GM23338 (cell line): ENCODE results near the gene RRAS2. TPM values are rescaled to one million over a fixed set of nuclear protein-coding genes. Genes with fewer than 3 reads are reported as not detected.

ENCODE experiments used
- ATAC-seq: fragments of 200-7000 bp; cut with Tn5 transposase; 3 replicates; pipeline ENCODE4 v1.9.1; 2020
- DNase-seq: peaks from one replicate; pipeline ENCODE4 v3.0.0-alpha.2; 2015; ENCODE audit warnings: low spot score
- H2AFZ ChIP-seq: fragments of 200-600 bp; sonication (generic); 2 replicates; pipeline ENCODE4 v1.8.0; 2016; ENCODE audit warnings: antibody characterized with exemption, mild to moderate bottlenecking, moderate library complexity
- H3F3A ChIP-seq: fragments of 200-600 bp; sonication (generic); replicated peaks from 2 replicates; pipeline ENCODE4 v1.8.0; 2017; ENCODE audit warnings: antibody characterized with exemption, mixed run types, low read depth
- H3K27ac ChIP-seq: fragments of 200-600 bp; sonication (generic); 2 replicates; pipeline ENCODE4 v1.6.1; 2016; ENCODE audit warnings: low read depth
- H3K27me3 ChIP-seq: fragments of 200-600 bp; sonication (generic); 2 replicates; pipeline ENCODE4 v1.8.0; 2016; ENCODE audit warnings: mild to moderate bottlenecking, mixed run types, moderate library complexity; ENCODE audit not compliant: insufficient read depth
- H3K36me3 ChIP-seq: fragments of 200-600 bp; sonication (generic); 2 replicates; pipeline ENCODE4 v1.8.0; 2016; ENCODE audit warnings: mild to moderate bottlenecking; ENCODE audit not compliant: insufficient read depth
- H3K4me1 ChIP-seq: fragments of 200-600 bp; sonication (generic); 2 replicates; pipeline ENCODE4 v1.8.0; 2016; ENCODE audit warnings: mild to moderate bottlenecking, moderate library complexity; ENCODE audit not compliant: insufficient read depth
- H3K4me2 ChIP-seq: fragments of 200-600 bp; sonication (generic); 2 replicates; pipeline ENCODE4 v1.7.1; 2017; ENCODE audit warnings: mixed run types
- H3K4me3 ChIP-seq: fragments of 200-600 bp; sonication (generic); 2 replicates; pipeline ENCODE4 v1.6.1; 2016; ENCODE audit warnings: mixed run types
- H3K79me2 ChIP-seq: fragments of 200-600 bp; sonication (generic); replicated peaks from 2 replicates; pipeline ENCODE4 v1.8.0; 2017; ENCODE audit warnings: mild to moderate bottlenecking; ENCODE audit not compliant: insufficient read depth
- H3K9me2 ChIP-seq: fragments of 200-600 bp; sonication (generic); 2 replicates; pipeline ENCODE4 v1.8.0; 2017; ENCODE audit not compliant: insufficient read depth
- H4K20me1 ChIP-seq: fragments of 200-600 bp; sonication (generic); replicated peaks from 2 replicates; pipeline ENCODE4 v1.8.0; 2017; ENCODE audit warnings: mild to moderate bottlenecking; ENCODE audit not compliant: insufficient read depth
- H3K27ac Mint-ChIP-seq: 2 replicates; pipeline ENCODE4 v1.8.0; 2020; ENCODE audit warnings: inconsistent platforms, mild to moderate bottlenecking, moderate library complexity, mixed read lengths
- H3K27me3 Mint-ChIP-seq: 3 replicates; pipeline ENCODE4 v1.8.0; 2022; ENCODE audit warnings: low read depth, mild to moderate bottlenecking, moderate library complexity, mixed read lengths, inconsistent platforms; ENCODE audit not compliant: insufficient read depth, poor library complexity
- H3K36me3 Mint-ChIP-seq: 3 replicates; pipeline ENCODE4 v1.8.0; 2021; ENCODE audit warnings: low read depth, mild to moderate bottlenecking, inconsistent platforms, moderate library complexity, mixed read lengths
- H3K4me1 Mint-ChIP-seq: 3 replicates; pipeline ENCODE4 v1.8.0; 2020; ENCODE audit warnings: mild to moderate bottlenecking, inconsistent platforms, mixed read lengths
- H3K4me3 Mint-ChIP-seq: 3 replicates; pipeline ENCODE4 v1.8.0; 2021; ENCODE audit warnings: moderate library complexity, mild to moderate bottlenecking, inconsistent platforms, mixed read lengths
- H3K9me3 Mint-ChIP-seq: 3 replicates; pipeline ENCODE4 v1.8.0; 2020; ENCODE audit warnings: moderate library complexity, mild to moderate bottlenecking, inconsistent platforms, mixed read lengths
- CREB1 ChIP-seq: fragments of 250-450 bp; sonication (Bioruptor Pico); IDR thresholded peaks from 2 replicates; pipeline ENCODE4 v1.5.0; 2020; ENCODE audit warnings: low read depth, mild to moderate bottlenecking, moderate library complexity
- EZH2 ChIP-seq: fragments of 200-600 bp; sonication (generic); IDR thresholded peaks from one replicate; pipeline ENCODE4 v1.8.0; 2017; ENCODE audit warnings: antibody characterized with exemption, mild to moderate bottlenecking, low read depth; ENCODE audit not compliant: unreplicated experiment
- EZH2phosphoT487 ChIP-seq: fragments of 200-600 bp; sonication (generic); IDR thresholded peaks from one replicate; pipeline ENCODE4 v1.8.1; 2018; ENCODE audit warnings: antibody characterized with exemption; ENCODE audit not compliant: unreplicated experiment
- JUNB ChIP-seq: IDR thresholded peaks from one replicate; pipeline ENCODE4 v1.6.1; 2016; ENCODE audit warnings: antibody characterized with exemption; ENCODE audit not compliant: unreplicated experiment
- NANOG ChIP-seq: IDR thresholded peaks from 2 replicates; pipeline ENCODE4 v1.6.1; 2016; ENCODE audit warnings: antibody characterized with exemption, borderline replicate concordance
- POLR2AphosphoS5 ChIP-seq: IDR thresholded peaks from 2 replicates; pipeline ENCODE4 v1.6.1; 2016; ENCODE audit warnings: antibody characterized with exemption, low read depth
- STAT1 ChIP-seq: IDR thresholded peaks from one replicate; pipeline ENCODE4 v1.6.1; 2016; ENCODE audit warnings: antibody characterized with exemption; ENCODE audit not compliant: unreplicated experiment
- ZNF114 ChIP-seq: fragments of 250-450 bp; sonication (Bioruptor Pico); IDR thresholded peaks from 2 replicates; pipeline ENCODE4 v1.5.0; 2020; ENCODE audit warnings: mild to moderate bottlenecking, moderate library complexity
- ZNF331 ChIP-seq: fragments of 250-450 bp; sonication (Bioruptor Pico); IDR thresholded peaks from 2 replicates; pipeline ENCODE4 v1.5.0; 2020; ENCODE audit warnings: low read depth, mild to moderate bottlenecking, moderate library complexity
- polyA plus RNA-seq: library from polyadenylated mRNA; unstranded; fragments of >200 nt; fragmentation: Nextera tagmentation; extraction: Ambion mirVana; gene quantifications from 2 replicates; pipeline ENCODE4 v1.2.1, GENCODE V29; 2016
- total RNA-seq: library from RNA; depleted of rRNA; stranded (reverse); fragments of >200 nt; shearing (Covaris generic); gene quantifications from 2 replicates; pipeline ENCODE4 v1.2.3, GENCODE V29; 2014
- TF ChIP-seq, protein P1 (sequence below): fragments of 250-450 bp; sonication (Bioruptor Pico); IDR thresholded peaks from 2 replicates; pipeline ENCODE4 v1.5.0; 2020; ENCODE audit warnings: mild to moderate bottlenecking, moderate library complexity

RRAS2 gene
- total and polyA plus RNA-seq, 2 experiments from 2014 or later: 196 to 293 TPM

DNA sequence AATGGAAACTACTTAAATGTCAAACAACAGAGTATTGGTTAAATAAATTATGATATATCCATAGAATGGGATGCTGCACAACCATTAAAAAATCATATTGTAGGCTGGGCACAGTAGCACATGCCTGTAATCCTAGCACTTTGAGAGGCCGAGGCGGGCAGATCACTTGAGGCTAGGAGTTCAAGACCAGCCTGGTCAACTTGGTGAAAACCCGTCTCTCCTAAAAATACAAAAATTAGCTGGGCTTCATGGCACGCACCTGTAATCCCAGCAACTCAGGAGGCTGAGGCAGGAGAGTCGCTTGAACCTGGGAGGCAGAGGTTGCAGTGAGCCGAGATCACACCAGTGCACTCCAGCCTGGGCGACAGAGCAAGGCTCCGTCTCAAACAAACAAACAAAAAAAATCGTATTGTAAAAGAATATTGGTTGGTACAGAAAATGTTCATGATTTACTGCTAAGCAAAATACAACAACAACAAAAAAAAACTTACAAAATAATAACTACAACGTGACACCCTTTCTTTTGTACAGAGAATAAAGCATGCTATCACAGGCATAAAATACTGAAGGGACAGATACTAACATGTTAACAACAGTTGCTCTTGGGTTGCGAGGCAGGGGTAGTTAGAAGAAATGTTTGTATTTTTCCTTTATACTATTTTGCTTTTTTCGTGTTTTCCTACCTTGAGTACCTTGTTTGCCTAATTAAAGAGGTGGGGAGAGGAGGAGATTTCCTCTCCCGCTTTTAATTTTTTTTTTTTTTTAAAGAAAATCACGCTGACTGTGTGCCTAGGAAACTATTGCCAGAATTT lies 21.3 kb upstream of the RRAS2 start:
- Mint-ChIP-seq H3K4me3 (peak overlapping the region; percentile 71), H3K9me3 (no peaks in the 10 kb centered on the region; the same call in 2 of the 3 replicates), H3K27me3 (peaks cover 16% of the 10 kb centered on the region), H3K36me3 (no peaks in the 10 kb centered on the region), H3K4me1 (peaks cover 13% of the 10 kb centered on the region), H3K27ac (no peak overlapping the region)
- H3K9me2 ChIP-seq: no peaks in the 10 kb centered on the region
- H3K27ac ChIP-seq: no peak overlapping the region
- H2AFZ ChIP-seq: peak overlapping the region; percentile 49
- H3K79me2 ChIP-seq: no peaks in the 10 kb centered on the region
- H3K4me1 ChIP-seq: peaks cover 8% of the 10 kb centered on the region
- H3F3A ChIP-seq: 0 out of 2 replicates have a peak, but pooled peaks cover 6% of the 10 kb centered on the region
- H3K4me2 ChIP-seq: peak overlapping the region; percentile 87
- no peak for ATAC-seq
- H3K36me3 ChIP-seq: no peaks in the 10 kb centered on the region
- peak overlapping the region; percentile 66 for H3K4me3 ChIP-seq
- H3K27me3 ChIP-seq: peaks cover 35% of the 10 kb centered on the region
- no peaks in the 10 kb centered on the region for H4K20me1 ChIP-seq
- no peak for TF ChIP-seq STAT1
- TF ChIP-seq EZH2: no peak
- TF ChIP-seq POLR2AphosphoS5: no peak
- no peak for TF ChIP-seq NANOG
- TF ChIP-seq CREB1 (CRISPR knock-in tag): no peak
- TF ChIP-seq ZNF331: no peak
- TF ChIP-seq, protein P1, sequence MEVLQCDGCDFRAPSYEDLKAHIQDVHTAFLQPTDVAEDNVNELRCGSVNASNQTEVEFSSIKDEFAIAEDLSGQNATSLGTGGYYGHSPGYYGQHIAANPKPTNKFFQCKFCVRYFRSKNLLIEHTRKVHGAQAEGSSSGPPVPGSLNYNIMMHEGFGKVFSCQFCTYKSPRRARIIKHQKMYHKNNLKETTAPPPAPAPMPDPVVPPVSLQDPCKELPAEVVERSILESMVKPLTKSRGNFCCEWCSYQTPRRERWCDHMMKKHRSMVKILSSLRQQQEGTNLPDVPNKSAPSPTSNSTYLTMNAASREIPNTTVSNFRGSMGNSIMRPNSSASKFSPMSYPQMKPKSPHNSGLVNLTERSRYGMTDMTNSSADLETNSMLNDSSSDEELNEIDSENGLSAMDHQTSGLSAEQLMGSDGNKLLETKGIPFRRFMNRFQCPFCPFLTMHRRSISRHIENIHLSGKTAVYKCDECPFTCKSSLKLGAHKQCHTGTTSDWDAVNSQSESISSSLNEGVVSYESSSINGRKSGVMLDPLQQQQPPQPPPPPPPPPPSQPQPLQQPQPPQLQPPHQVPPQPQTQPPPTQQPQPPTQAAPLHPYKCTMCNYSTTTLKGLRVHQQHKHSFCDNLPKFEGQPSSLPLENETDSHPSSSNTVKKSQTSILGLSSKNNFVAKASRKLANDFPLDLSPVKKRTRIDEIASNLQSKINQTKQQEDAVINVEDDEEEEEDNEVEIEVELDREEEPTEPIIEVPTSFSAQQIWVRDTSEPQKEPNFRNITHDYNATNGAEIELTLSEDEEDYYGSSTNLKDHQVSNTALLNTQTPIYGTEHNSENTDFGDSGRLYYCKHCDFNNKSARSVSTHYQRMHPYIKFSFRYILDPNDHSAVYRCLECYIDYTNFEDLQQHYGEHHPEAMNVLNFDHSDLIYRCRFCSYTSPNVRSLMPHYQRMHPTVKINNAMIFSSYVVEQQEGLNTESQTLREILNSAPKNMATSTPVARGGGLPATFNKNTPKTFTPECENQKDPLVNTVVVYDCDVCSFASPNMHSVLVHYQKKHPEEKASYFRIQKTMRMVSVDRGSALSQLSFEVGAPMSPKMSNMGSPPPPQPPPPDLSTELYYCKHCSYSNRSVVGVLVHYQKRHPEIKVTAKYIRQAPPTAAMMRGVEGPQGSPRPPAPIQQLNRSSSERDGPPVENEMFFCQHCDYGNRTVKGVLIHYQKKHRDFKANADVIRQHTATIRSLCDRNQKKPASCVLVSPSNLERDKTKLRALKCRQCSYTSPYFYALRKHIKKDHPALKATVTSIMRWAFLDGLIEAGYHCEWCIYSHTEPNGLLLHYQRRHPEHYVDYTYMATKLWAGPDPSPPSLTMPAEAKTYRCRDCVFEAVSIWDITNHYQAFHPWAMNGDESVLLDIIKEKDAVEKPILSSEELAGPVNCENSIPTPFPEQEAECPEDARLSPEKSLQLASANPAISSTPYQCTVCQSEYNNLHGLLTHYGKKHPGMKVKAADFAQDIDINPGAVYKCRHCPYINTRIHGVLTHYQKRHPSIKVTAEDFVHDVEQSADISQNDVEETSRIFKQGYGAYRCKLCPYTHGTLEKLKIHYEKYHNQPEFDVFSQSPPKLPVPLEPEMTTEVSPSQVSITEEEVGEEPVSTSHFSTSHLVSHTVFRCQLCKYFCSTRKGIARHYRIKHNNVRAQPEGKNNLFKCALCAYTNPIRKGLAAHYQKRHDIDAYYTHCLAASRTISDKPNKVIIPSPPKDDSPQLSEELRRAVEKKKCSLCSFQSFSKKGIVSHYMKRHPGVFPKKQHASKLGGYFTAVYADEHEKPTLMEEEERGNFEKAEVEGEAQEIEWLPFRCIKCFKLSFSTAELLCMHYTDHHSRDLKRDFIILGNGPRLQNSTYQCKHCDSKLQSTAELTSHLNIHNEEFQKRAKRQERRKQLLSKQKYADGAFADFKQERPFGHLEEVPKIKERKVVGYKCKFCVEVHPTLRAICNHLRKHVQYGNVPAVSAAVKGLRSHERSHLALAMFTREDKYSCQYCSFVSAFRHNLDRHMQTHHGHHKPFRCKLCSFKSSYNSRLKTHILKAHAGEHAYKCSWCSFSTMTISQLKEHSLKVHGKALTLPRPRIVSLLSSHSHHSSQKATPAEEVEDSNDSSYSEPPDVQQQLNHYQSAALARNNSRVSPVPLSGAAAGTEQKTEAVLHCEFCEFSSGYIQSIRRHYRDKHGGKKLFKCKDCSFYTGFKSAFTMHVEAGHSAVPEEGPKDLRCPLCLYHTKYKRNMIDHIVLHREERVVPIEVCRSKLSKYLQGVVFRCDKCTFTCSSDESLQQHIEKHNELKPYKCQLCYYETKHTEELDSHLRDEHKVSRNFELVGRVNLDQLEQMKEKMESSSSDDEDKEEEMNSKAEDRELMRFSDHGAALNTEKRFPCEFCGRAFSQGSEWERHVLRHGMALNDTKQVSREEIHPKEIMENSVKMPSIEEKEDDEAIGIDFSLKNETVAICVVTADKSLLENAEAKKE (CRISPR knock-in tag): no peak
- no peak for TF ChIP-seq EZH2phosphoT487
- TF ChIP-seq JUNB: no peak
- no peak for TF ChIP-seq ZNF114 (CRISPR knock-in tag)
- no peak for DNase-seq
